Ishikawa (cell line): Measurements from ENCODE around the gene MYL12B.

Experiments
- CREB1 ChIP-seq: IDR thresholded peaks from 2 replicates; pipeline ENCODE4 v1.6.1; 2012; ENCODE audit warnings: low read depth
- EP300 ChIP-seq: IDR thresholded peaks from 2 replicates; pipeline ENCODE4 v1.6.1; 2012; ENCODE audit warnings: borderline replicate concordance
- FOXM1 ChIP-seq: IDR thresholded peaks from 2 replicates; pipeline ENCODE4 v1.6.1; 2012; ENCODE audit warnings: low read depth, borderline replicate concordance
- NFIC ChIP-seq: IDR thresholded peaks from 2 replicates; pipeline ENCODE4 v1.6.1; 2012
- TAF1 ChIP-seq: IDR thresholded peaks from 2 replicates; pipeline ENCODE4 v1.6.1; 2012; ENCODE audit warnings: low read depth, mild to moderate bottlenecking
- YY1 ChIP-seq: IDR thresholded peaks from 2 replicates; pipeline ENCODE4 v1.6.1; 2012; ENCODE audit warnings: low read depth
- TF ChIP-seq, protein P1 (sequence below): IDR thresholded peaks from 2 replicates; pipeline ENCODE4 v1.6.1; 2012
- TF ChIP-seq, protein P2 (sequence below): IDR thresholded peaks from 2 replicates; pipeline ENCODE4 v1.6.1; 2012; ENCODE audit warnings: low read depth, mild to moderate bottlenecking

DNA sequence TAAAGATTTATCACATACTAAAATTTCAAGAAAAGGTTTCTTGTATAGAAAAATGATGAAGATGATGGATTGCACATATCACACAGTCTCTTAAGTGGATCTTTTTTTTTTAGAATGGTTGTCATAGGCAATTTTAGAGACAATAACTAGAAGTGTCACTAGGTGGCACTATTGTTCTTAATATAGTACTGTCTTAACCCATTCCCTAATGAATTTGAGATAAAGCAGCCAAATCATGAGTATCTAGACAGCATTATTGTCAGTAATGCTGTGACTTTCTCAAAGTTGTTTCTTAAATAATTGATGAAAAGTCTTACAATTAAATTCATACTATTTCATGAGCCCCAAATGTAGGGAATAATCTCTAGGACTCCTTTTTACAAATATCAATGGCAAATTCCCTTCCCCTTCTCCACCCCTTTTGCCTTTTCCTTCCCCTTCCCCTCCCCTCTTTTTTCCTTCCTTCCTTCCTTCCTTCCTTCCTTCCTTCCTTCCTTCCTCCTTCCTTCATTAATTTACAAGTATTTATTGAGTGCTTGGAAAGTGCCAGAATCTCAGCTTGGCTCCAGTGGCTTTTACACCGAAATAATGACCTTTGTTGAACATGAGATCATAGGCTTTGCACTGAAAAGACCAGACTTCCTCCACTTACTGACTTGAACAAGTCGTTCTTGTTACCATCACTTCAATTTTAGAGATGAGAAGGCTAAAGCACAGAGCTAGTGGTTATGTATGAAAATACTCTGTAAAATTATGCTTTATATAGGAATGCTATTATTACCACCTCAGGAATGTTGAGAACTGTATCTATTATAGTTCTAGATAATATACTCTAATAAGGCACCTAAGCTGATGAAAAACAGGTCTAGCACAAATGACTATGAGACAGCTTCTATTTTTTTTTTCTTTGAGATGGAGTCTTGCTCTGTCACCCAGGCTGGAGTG, 19.8 kb downstream of the MYL12B start:
- TF ChIP-seq EP300 (no peak), FOXM1 (no peak), YY1 (no peak), TAF1 (no peak), NFIC (no peak), CREB1 (no peak)
- TF ChIP-seq, protein P1, sequence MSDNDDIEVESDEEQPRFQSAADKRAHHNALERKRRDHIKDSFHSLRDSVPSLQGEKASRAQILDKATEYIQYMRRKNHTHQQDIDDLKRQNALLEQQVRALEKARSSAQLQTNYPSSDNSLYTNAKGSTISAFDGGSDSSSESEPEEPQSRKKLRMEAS, result no peak
- TF ChIP-seq, protein P2, sequence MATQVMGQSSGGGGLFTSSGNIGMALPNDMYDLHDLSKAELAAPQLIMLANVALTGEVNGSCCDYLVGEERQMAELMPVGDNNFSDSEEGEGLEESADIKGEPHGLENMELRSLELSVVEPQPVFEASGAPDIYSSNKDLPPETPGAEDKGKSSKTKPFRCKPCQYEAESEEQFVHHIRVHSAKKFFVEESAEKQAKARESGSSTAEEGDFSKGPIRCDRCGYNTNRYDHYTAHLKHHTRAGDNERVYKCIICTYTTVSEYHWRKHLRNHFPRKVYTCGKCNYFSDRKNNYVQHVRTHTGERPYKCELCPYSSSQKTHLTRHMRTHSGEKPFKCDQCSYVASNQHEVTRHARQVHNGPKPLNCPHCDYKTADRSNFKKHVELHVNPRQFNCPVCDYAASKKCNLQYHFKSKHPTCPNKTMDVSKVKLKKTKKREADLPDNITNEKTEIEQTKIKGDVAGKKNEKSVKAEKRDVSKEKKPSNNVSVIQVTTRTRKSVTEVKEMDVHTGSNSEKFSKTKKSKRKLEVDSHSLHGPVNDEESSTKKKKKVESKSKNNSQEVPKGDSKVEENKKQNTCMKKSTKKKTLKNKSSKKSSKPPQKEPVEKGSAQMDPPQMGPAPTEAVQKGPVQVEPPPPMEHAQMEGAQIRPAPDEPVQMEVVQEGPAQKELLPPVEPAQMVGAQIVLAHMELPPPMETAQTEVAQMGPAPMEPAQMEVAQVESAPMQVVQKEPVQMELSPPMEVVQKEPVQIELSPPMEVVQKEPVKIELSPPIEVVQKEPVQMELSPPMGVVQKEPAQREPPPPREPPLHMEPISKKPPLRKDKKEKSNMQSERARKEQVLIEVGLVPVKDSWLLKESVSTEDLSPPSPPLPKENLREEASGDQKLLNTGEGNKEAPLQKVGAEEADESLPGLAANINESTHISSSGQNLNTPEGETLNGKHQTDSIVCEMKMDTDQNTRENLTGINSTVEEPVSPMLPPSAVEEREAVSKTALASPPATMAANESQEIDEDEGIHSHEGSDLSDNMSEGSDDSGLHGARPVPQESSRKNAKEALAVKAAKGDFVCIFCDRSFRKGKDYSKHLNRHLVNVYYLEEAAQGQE, result no peak
